ENCODE data around the gene CLCN3. TPM values are rescaled to one million over a fixed set of nuclear protein-coding genes. Genes with fewer than 3 reads are reported as not detected.

Gene CLCN3
- total and polyA plus RNA-seq, 10 of the 15 experiments (the other 5 are each of a cell fraction or from before 2014, with no cell fraction given) = 4.0 to 22.8 (median 11.8) TPM

GRCh38 chr4:169582706-169583105 lies 37.7 kb upstream of the CLCN3 start:
- H3K9ac ChIP-seq (ENCODE audit: control insufficient read depth, insufficient read depth, low read length) = no peak overlapping the region
- intact Hi-C loops (cut with micrococcal nuclease; ENCODE audit: unreplicated experiment) = no loop called here
- DNase-seq (ENCODE audit: low read depth, low spot score) (no peak), ATAC-seq (no peak), FAIRE-seq (no peak)
- no peak overlapping the region for H3K27ac ChIP-seq (ENCODE audit: control insufficient read depth, insufficient read depth)
- H3K4me1 ChIP-seq (ENCODE audit: control insufficient read depth, insufficient read depth, low read length) = no peaks in the 10 kb centered on the region
- 96% methylated on average over 3 of the region's 3 CpGs for WGBS (ENCODE audit: insufficient coverage, insufficient replicate concordance, low lambda C conversion rate, missing lambda C conversion rate)
- POLR2A ChIA-PET = interaction anchor here (0.7 kb wide), 1 partner anchor 571 kb away, joined by 4 read pairs; no protein-coding TSS in a partner anchor
- no TSS peak for BruUV-seq (replicated peaks)
- peaks cover 0 to 4% of the 10 kb centered on the region in 2 experiments; a peak in 2 of 4 replicates for H3K36me3 ChIP-seq (ENCODE audit: control insufficient read depth in 2 of 2, insufficient read depth in 2 of 2, low read length in 1 of 2)
- RAD21 ChIA-PET (ENCODE audit: unreplicated experiment) = interaction anchor here (0.6 kb wide), 1 partner anchor 26 kb away, joined by 3 read pairs; no protein-coding TSS in a partner anchor
- no peak overlapping the region for H3K4me2 ChIP-seq (ENCODE audit: control insufficient read depth, insufficient read depth)
- H3K4me3 ChIP-seq = no peak overlapping the region
- in situ Hi-C loops (cut with MboI) = no loop called here
- no peak overlapping the region for H2AFZ ChIP-seq (ENCODE audit: control insufficient read depth, low read depth, low read length)
- H4K20me1 ChIP-seq (ENCODE audit: control insufficient read depth, insufficient read depth) = no peaks in the 10 kb centered on the region
- SMC1A ChIA-PET (ENCODE audit: uncharacterized antibody, unreplicated experiment) = interaction anchor here (0.9 kb wide), 1 partner anchor 23 kb away, joined by 4 read pairs; no protein-coding TSS in a partner anchor
- CTCF ChIA-PET = interaction anchor here (0.8 to 1.5 kb wide), 3 partner anchors 16 to 22 kb away, joined by 3 to 5 read pairs (median 4); no protein-coding TSS in a partner anchor
- no peaks in the 10 kb centered on the region for H3K27me3 ChIP-seq (replicated peaks in 1 of 2; ENCODE audit: control insufficient read depth in 2 of 2, insufficient read depth in 2 of 2, low read length in 1 of 2)
- H3K79me2 ChIP-seq (ENCODE audit: control insufficient read depth, insufficient read depth, low read length) = no peaks in the 10 kb centered on the region
- no peaks in the 10 kb centered on the region for H3K9me3 ChIP-seq (replicated peaks; ENCODE audit: control insufficient read depth, insufficient read depth, low read length)
- TF ChIP-seq TCF3 (IDR thresholded peaks at IDR 0.05; ENCODE audit: borderline replicate concordance, insufficient read depth, low read depth, low read length) (no peak), MAX (IDR thresholded peaks at IDR 0.05; ENCODE audit: low read depth, low read length) (no peak), ZBED1 (IDR thresholded peaks at IDR 0.05; ENCODE audit: borderline replicate concordance) (no peak), ZBTB33 (IDR thresholded peaks at IDR 0.05) (no peak), CUX1 (IDR thresholded peaks at IDR 0.05; ENCODE audit: insufficient replicate concordance, low read depth, low read length) (no peak), SREBF2 (IDR thresholded peaks at IDR 0.05; ENCODE audit: low read length) (no peak), ZBTB4 (CRISPR knock-in tag; IDR thresholded peaks at IDR 0.05) (no peak), ATF2 (IDR thresholded peaks at IDR 0.05; ENCODE audit: low read length) (no peak), POLR2AphosphoS5 (IDR thresholded peaks at IDR 0.05; ENCODE audit: low read length) (no peak), NR2C2 (IDR thresholded peaks at IDR 0.05; ENCODE audit: borderline replicate concordance, control insufficient read depth, insufficient read length, low read depth) (no peak)
